Measurements from ENCODE around the gene ZNF586.

ZNF586 gene

DNA sequence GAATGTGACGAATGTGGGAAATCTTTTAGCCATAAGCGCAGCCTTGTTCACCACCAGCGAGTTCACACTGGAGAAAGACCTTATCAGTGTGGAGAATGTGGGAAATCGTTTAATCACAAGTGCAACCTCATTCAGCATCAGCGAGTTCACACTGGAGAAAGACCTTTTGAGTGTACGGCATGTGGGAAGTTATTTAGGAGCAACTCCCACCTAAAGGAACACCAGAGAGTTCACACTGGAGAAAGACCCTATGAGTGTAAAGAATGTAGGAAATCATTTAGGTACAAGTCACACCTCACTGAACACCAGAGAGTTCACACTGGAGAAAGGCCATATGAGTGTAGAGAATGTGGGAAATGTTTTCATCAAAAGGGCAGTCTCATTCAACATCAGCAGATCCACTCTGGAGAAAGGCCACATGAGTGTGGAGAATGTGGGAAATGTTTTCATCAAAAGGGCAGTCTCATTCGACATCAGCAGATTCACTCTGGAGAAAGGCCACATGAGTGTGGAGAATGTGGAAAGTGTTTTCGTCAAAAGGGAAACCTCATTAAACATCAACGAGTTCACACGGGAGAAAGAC lies 15.3 kb upstream of the ZNF586 start:
- H3K4me2 ChIP-seq (ENCODE audit: low read length) = no peak overlapping the region
- no peaks in the 10 kb centered on the region for H3F3A ChIP-seq (ENCODE audit: control insufficient read depth, insufficient read depth)
- peaks cover 53% of the 10 kb centered on the region for H3K9me3 ChIP-seq (ENCODE audit: control insufficient read depth, insufficient read depth, low read length)
- no peaks in the 10 kb centered on the region for H3K27me3 ChIP-seq (ENCODE audit: control insufficient read depth, low read length)
- no peak for TF ChIP-seq EZH2phosphoT487 (IDR thresholded peaks at IDR 0.05; ENCODE audit: borderline replicate concordance, low read length)
- TF ChIP-seq, protein P1, sequence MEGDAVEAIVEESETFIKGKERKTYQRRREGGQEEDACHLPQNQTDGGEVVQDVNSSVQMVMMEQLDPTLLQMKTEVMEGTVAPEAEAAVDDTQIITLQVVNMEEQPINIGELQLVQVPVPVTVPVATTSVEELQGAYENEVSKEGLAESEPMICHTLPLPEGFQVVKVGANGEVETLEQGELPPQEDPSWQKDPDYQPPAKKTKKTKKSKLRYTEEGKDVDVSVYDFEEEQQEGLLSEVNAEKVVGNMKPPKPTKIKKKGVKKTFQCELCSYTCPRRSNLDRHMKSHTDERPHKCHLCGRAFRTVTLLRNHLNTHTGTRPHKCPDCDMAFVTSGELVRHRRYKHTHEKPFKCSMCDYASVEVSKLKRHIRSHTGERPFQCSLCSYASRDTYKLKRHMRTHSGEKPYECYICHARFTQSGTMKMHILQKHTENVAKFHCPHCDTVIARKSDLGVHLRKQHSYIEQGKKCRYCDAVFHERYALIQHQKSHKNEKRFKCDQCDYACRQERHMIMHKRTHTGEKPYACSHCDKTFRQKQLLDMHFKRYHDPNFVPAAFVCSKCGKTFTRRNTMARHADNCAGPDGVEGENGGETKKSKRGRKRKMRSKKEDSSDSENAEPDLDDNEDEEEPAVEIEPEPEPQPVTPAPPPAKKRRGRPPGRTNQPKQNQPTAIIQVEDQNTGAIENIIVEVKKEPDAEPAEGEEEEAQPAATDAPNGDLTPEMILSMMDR (IDR thresholded peaks at IDR 0.05; ENCODE audit: low read depth, low read length, poor library complexity, severe bottlenecking) = no peak
- H3K4me3 ChIP-seq (ENCODE audit: low read length) = no peak overlapping the region
- H3K79me2 ChIP-seq (ENCODE audit: control insufficient read depth, low read length) = peaks cover 3% of the 10 kb centered on the region
- peaks cover 79% of the 10 kb centered on the region for H3K36me3 ChIP-seq (ENCODE audit: control insufficient read depth, low read length)
- no peaks in the 10 kb centered on the region for H3K4me1 ChIP-seq (ENCODE audit: control insufficient read depth, low read length)
- H4K20me1 ChIP-seq (ENCODE audit: control insufficient read depth, insufficient read depth, low read depth, low read length) = no peaks in the 10 kb centered on the region
- no peak overlapping the region for H3K27ac ChIP-seq (ENCODE audit: low read depth, low read length)
- H3K9me2 ChIP-seq (replicated peaks; ENCODE audit: control insufficient read depth, low read length) = no peaks in the 10 kb centered on the region

DNA sequence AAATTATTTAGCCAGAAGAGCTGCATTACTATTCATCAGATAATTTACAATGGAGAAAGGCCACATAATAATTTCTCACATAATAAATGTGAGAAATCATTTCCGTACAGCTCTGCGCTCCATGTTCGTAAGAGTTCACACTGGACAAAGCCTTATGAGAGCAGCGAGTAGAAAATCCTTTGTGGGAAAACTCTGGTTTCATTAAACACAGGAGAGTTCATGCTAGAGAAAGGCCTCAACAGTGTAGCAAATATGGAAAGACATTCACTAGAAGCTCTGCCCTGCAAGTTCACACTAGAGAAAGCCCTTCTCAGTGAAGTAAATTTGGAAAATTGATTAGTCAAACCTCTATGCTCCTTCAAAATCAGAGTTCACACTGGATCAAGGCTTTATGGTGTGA lies 14.4 kb upstream of the ZNF586 start:
- Histone ChIP-seq H3K9me3 (ENCODE audit: control insufficient read depth, insufficient read depth, low read length) (peaks cover 48% of the 10 kb centered on the region; the same call in 1 of the 2 replicates), H3K27me3 (ENCODE audit: control insufficient read depth, low read length) (no peaks in the 10 kb centered on the region), H4K20me1 (ENCODE audit: control insufficient read depth, insufficient read depth, low read depth, low read length) (no peaks in the 10 kb centered on the region), H3K36me3 (ENCODE audit: control insufficient read depth, low read length) (peaks cover 71% of the 10 kb centered on the region), H3K79me2 (ENCODE audit: control insufficient read depth, low read length) (no peaks in the 10 kb centered on the region), H3K4me1 (ENCODE audit: control insufficient read depth, low read length) (no peaks in the 10 kb centered on the region), H3K4me3 (ENCODE audit: low read length) (no peak overlapping the region), H3K27ac (ENCODE audit: low read depth, low read length) (no peak overlapping the region), H3F3A (ENCODE audit: control insufficient read depth, insufficient read depth) (no peaks in the 10 kb centered on the region), H3K9me2 (replicated peaks; ENCODE audit: control insufficient read depth, low read length) (no peaks in the 10 kb centered on the region), H3K4me2 (ENCODE audit: low read length) (no peak overlapping the region)
- TF ChIP-seq, protein P1 (IDR thresholded peaks at IDR 0.05; ENCODE audit: low read depth, low read length, poor library complexity, severe bottlenecking) = no peak
- TF ChIP-seq EZH2phosphoT487 (IDR thresholded peaks at IDR 0.05; ENCODE audit: borderline replicate concordance, low read length) = no peak

DNA sequence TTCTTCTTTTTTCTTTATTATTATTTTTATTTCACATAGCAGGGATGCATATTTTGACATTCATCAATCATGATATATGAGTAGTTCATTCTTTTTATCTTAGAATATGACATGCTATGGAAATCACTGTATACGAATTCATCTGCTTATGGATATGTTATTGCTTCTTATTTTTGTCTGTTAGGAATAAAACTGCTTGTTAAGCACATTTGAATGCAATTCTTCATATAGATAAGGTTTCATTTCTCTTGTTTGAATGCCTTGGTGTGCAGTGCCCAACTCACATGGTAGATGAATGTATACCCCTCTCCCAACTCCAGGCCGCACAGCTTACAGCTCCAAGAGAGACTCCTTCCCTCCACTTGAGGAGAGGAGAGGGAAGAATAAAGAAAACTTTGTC lies 11.5 kb upstream of the ZNF586 start:
- Histone ChIP-seq H3K4me2 (ENCODE audit: low read length) (no peak overlapping the region), H3K36me3 (ENCODE audit: control insufficient read depth, low read length) (peaks cover 51% of the 10 kb centered on the region), H3K9me2 (replicated peaks; ENCODE audit: control insufficient read depth, low read length) (no peaks in the 10 kb centered on the region), H3K79me2 (ENCODE audit: control insufficient read depth, low read length) (no peaks in the 10 kb centered on the region), H3K27me3 (ENCODE audit: control insufficient read depth, low read length) (no peaks in the 10 kb centered on the region), H3K4me3 (ENCODE audit: low read length) (no peak overlapping the region), H3K9me3 (ENCODE audit: control insufficient read depth, insufficient read depth, low read length) (peaks cover 40% of the 10 kb centered on the region; the same call in 1 of the 2 replicates), H3K27ac (ENCODE audit: low read depth, low read length) (no peak overlapping the region), H3F3A (ENCODE audit: control insufficient read depth, insufficient read depth) (no peaks in the 10 kb centered on the region), H4K20me1 (ENCODE audit: control insufficient read depth, insufficient read depth, low read depth, low read length) (no peaks in the 10 kb centered on the region), H3K4me1 (ENCODE audit: control insufficient read depth, low read length) (no peaks in the 10 kb centered on the region)
- no peak for TF ChIP-seq EZH2phosphoT487 (IDR thresholded peaks at IDR 0.05; ENCODE audit: borderline replicate concordance, low read length)
- TF ChIP-seq, protein P1 (IDR thresholded peaks at IDR 0.05; ENCODE audit: low read depth, low read length, poor library complexity, severe bottlenecking) = no peak

Data from DOHH2 (cell line).